Loucy (cell line): Measurements from ENCODE around the gene ATF5.

Experiments used
- EZH2phosphoT487 ChIP-seq: fragments of 200-600 bp; IDR thresholded peaks from 2 replicates; pipeline ENCODE4 v1.6.1; 2018; ENCODE audit warnings: antibody characterized with exemption, mild to moderate bottlenecking, moderate library complexity, borderline replicate concordance
- TF ChIP-seq, protein P1 (sequence below): fragments of 200-600 bp; sonication (generic); conservative IDR thresholded peaks from 2 replicates; pipeline ENCODE4 v1.5.1; 2014; ENCODE audit warnings: mild to moderate bottlenecking, antibody characterized with exemption, low read length

DNA sequence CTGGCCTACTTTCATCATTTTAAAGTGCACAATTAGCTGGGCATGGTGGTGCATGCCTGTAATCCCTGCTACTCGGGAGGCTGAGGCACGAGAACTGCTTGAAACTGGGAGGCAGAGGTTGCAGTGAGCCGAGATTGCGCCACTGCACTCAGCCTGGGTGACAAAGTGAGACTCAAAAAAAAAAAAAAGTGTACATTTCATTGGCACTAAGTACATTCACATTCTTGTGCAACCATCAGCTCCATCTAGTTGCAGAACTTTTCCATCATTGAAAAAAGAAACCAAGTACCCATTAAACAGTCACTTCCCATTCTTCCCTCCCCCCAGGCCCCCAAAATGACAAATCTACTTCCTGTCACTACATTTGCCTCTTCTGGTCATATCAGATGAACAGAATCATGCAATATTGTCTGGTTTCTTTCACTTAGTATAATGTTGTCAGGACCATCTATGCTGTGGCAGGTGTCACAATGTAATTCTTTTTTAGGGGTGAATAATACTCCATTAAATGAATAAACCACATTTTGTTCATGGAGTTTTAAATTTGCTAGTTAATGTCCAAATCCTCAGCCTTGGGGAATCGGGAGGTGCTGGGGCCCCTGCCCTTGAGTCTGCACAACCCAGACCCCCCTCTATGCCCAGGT is 39.4 kb downstream of the ATF5 start:
- TF ChIP-seq, protein P1, sequence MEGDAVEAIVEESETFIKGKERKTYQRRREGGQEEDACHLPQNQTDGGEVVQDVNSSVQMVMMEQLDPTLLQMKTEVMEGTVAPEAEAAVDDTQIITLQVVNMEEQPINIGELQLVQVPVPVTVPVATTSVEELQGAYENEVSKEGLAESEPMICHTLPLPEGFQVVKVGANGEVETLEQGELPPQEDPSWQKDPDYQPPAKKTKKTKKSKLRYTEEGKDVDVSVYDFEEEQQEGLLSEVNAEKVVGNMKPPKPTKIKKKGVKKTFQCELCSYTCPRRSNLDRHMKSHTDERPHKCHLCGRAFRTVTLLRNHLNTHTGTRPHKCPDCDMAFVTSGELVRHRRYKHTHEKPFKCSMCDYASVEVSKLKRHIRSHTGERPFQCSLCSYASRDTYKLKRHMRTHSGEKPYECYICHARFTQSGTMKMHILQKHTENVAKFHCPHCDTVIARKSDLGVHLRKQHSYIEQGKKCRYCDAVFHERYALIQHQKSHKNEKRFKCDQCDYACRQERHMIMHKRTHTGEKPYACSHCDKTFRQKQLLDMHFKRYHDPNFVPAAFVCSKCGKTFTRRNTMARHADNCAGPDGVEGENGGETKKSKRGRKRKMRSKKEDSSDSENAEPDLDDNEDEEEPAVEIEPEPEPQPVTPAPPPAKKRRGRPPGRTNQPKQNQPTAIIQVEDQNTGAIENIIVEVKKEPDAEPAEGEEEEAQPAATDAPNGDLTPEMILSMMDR: no peak
- TF ChIP-seq EZH2phosphoT487: no peak
